H1 (cell line): ENCODE data around the gene PDP2. TPM values are rescaled to one million over a fixed set of nuclear protein-coding genes. Genes with fewer than 3 reads are reported as not detected.

Source experiments
- CTCF ChIA-PET: fragments of 300-600 bp; sonication (Branson Sonifier 250); formaldehyde crosslinking; loops from one replicate; lab custom pipeline; 2021; ENCODE audit not compliant: partially characterized antibody; lab: Charles Lee
- POLR2A ChIA-PET: fragments of 300-600 bp; sonication (Branson Sonifier 250); formaldehyde crosslinking; loops from one replicate; lab custom pipeline; 2021; ENCODE audit warnings: inconsistent platforms; ENCODE audit not compliant: partially characterized antibody; lab: Charles Lee
- DNase-seq, 2 experiments: peaks; one replicate each; pipeline versions ENCODE4 v3.0.0 to v3.0.0-alpha.2; 2010 to 2022; ENCODE audit warnings: low spot score in 2 of 2, low read depth in 1 of 2, mixed read lengths in 1 of 2
- FAIRE-seq: peaks from 2 replicates; lab custom pipeline; 2011; peaks lifted over from hg19 to GRCh38; lab: Jason Lieb, UNC
- H2AFZ ChIP-seq: 2 replicates; pipeline ENCODE4 v1.8.1; 2012; ENCODE audit warnings: low read length, inconsistent platforms
- H2AK5ac ChIP-seq: 2 replicates; pipeline ENCODE4 v1.6.1; 2013; ENCODE audit warnings: low read depth, low read length
- H2BK120ac ChIP-seq: replicated peaks from 2 replicates; pipeline ENCODE3; 2013; ENCODE audit warnings: low read depth, low read length, inconsistent platforms
- H2BK12ac ChIP-seq: 2 replicates; pipeline ENCODE4 v1.6.1; 2013; ENCODE audit warnings: low read depth, low read length
- H2BK15ac ChIP-seq: 2 replicates; pipeline ENCODE4 v1.6.1; 2013; ENCODE audit warnings: low read length
- H2BK20ac ChIP-seq: 2 replicates; pipeline ENCODE4 v1.6.1; 2013; ENCODE audit warnings: low read length
- H2BK5ac ChIP-seq: 2 replicates; pipeline ENCODE4 v1.6.1; 2013; ENCODE audit warnings: low read depth, low read length
- H3K14ac ChIP-seq: 2 replicates; pipeline ENCODE4 v1.6.1; 2013; ENCODE audit warnings: inconsistent platforms; ENCODE audit not compliant: insufficient read length
- H3K18ac ChIP-seq: 2 replicates; pipeline ENCODE4 v1.6.1; 2013; ENCODE audit warnings: low read length; ENCODE audit errors: extremely low read depth
- H3K23ac ChIP-seq: 2 replicates; pipeline ENCODE4 v1.6.1; 2013; ENCODE audit warnings: inconsistent platforms; ENCODE audit not compliant: insufficient read length
- H3K23me2 ChIP-seq: 2 replicates; pipeline ENCODE4 v1.6.1; 2013; ENCODE audit warnings: low read depth, low read length
- H3K27ac ChIP-seq: 2 replicates; pipeline ENCODE4 v1.6.1; 2011; ENCODE audit warnings: low read depth, low read length, inconsistent platforms
- H3K27me3 ChIP-seq, 4 experiments: replicated peaks in 1 of 4; 1 replicate in 1 of 4; 2 replicates in 3 of 4; pipeline versions ENCODE4 v1.6.1 to v1.8.1; 2011 to 2013; ENCODE audit warnings: low read length in 3 of 4, mild to moderate bottlenecking in 3 of 4, inconsistent platforms in 2 of 4, mixed read lengths in 2 of 4, moderate library complexity in 1 of 4; ENCODE audit not compliant: control insufficient read depth in 3 of 4, insufficient read depth in 3 of 4; ENCODE audit errors: extremely low read depth in 1 of 4
- H3K36me3 ChIP-seq, 4 experiments: 2 replicates each; pipeline versions ENCODE4 v1.6.1 to v1.8.1; 2011 to 2013; ENCODE audit warnings: mild to moderate bottlenecking in 4 of 4, low read length in 3 of 4, moderate library complexity in 2 of 4, control low read depth in 1 of 4, inconsistent platforms in 1 of 4; ENCODE audit not compliant: insufficient read depth in 4 of 4, control insufficient read depth in 2 of 4
- H3K4ac ChIP-seq: replicated peaks from 2 replicates; pipeline ENCODE3; 2013; ENCODE audit warnings: low read length, low read depth, mixed read lengths, inconsistent platforms; ENCODE audit not compliant: insufficient read length
- H3K4me1 ChIP-seq, 4 experiments: replicated peaks in 1 of 4; 1 replicate in 1 of 4; 2 replicates in 3 of 4; pipeline versions ENCODE4 v1.6.1 to v1.8.1; 2011 to 2013; ENCODE audit warnings: low read length in 3 of 4, inconsistent platforms in 2 of 4, mixed read lengths in 1 of 4; ENCODE audit not compliant: insufficient read depth in 4 of 4, control insufficient read depth in 3 of 4
- H3K4me2 ChIP-seq, 2 experiments: 2 replicates each; pipeline versions ENCODE4 v1.6.1 to v1.8.1; 2011 to 2013; ENCODE audit warnings: low read depth in 2 of 2, low read length in 2 of 2, control low read depth in 1 of 2, inconsistent platforms in 1 of 2, mild to moderate bottlenecking in 1 of 2; ENCODE audit not compliant: insufficient read depth in 1 of 2
- H3K4me3 ChIP-seq, 4 experiments: fragments of 200-600, 300-600 bp in 1 of 4; sonication (generic), shearing (Covaris generic), sonication (Bioruptor Twin) in 1 of 4; 2 replicates each; pipeline versions ENCODE4 v1.5.1 to v1.8.1; 2011 to 2016; ENCODE audit warnings: low read length in 4 of 4, low read depth in 3 of 4, control low read depth in 2 of 4, inconsistent platforms in 2 of 4, mild to moderate bottlenecking in 2 of 4, mixed read lengths in 1 of 4, moderate library complexity in 1 of 4; ENCODE audit not compliant: insufficient read depth in 2 of 4; ENCODE audit errors: extremely low read depth in 1 of 4
- H3K56ac ChIP-seq: replicated peaks from 2 replicates; pipeline ENCODE3; 2013; ENCODE audit warnings: low read depth, mild to moderate bottlenecking, mixed read lengths, low read length, inconsistent platforms; ENCODE audit not compliant: insufficient read length
- H3K79me1 ChIP-seq: 2 replicates; pipeline ENCODE4 v1.6.1; 2013; ENCODE audit warnings: low read depth, low read length, control low read depth
- H3K79me2 ChIP-seq, 2 experiments: 2 replicates each; pipeline versions ENCODE4 v1.6.1 to v1.8.1; 2012 to 2013; ENCODE audit warnings: low read length in 2 of 2, mild to moderate bottlenecking in 2 of 2, inconsistent platforms in 1 of 2; ENCODE audit not compliant: insufficient read depth in 2 of 2, control insufficient read depth in 1 of 2
- H3K9ac ChIP-seq, 4 experiments: replicated peaks in 1 of 4; 1 replicate in 1 of 4; 2 replicates in 3 of 4; pipeline versions ENCODE4 v1.6.1 to v1.8.1; 2011 to 2013; ENCODE audit warnings: low read depth in 3 of 4, low read length in 3 of 4, control low read depth in 2 of 4, mild to moderate bottlenecking in 2 of 4, moderate library complexity in 2 of 4, inconsistent platforms in 1 of 4; ENCODE audit errors: extremely low read depth in 1 of 4
- H3K9me3 ChIP-seq, 2 experiments: 2 replicates each; pipeline versions ENCODE4 v1.6.1 to v1.8.1; 2012 to 2013; ENCODE audit warnings: mild to moderate bottlenecking in 2 of 2, moderate library complexity in 2 of 2, control low read depth in 1 of 2, inconsistent platforms in 1 of 2, low read depth in 1 of 2, low read length in 1 of 2, mixed read lengths in 1 of 2; ENCODE audit not compliant: insufficient read depth in 2 of 2
- H4K20me1 ChIP-seq, 2 experiments: replicated peaks in 1 of 2; 2 replicates each; pipeline versions ENCODE3 to v1.8.1; 2011 to 2013; ENCODE audit warnings: inconsistent platforms in 2 of 2, low read length in 2 of 2, mild to moderate bottlenecking in 1 of 2; ENCODE audit not compliant: insufficient read depth in 2 of 2, control insufficient read depth in 1 of 2
- H4K5ac ChIP-seq: 2 replicates; pipeline ENCODE4 v1.6.1; 2013; ENCODE audit warnings: low read length, low read depth, mixed read lengths, inconsistent platforms; ENCODE audit not compliant: insufficient read length
- H4K8ac ChIP-seq: 2 replicates; pipeline ENCODE4 v1.8.0; 2013; ENCODE audit warnings: mild to moderate bottlenecking, moderate library complexity, low read length, inconsistent platforms; ENCODE audit not compliant: insufficient read depth; ENCODE audit errors: extremely low read depth
- H4K91ac ChIP-seq: replicated peaks from 2 replicates; pipeline ENCODE3; 2013; ENCODE audit warnings: low read length, mixed read lengths, inconsistent platforms; ENCODE audit not compliant: insufficient read length
- FOSL1 ChIP-seq: IDR thresholded peaks from 2 replicates; pipeline ENCODE4 v1.6.1; 2011; ENCODE audit warnings: mild to moderate bottlenecking, low read depth, low read length, moderate library complexity; ENCODE audit not compliant: insufficient read depth
- WGBS, 2 experiments: shearing (Covaris generic) in 1 of 2; methylation state at CpG; one replicate each; pipeline versions ENCODE4 v1.1.6 to v1.1.7; 2013 to 2015; ENCODE audit warnings: low lambda C conversion rate in 2 of 2, mixed read lengths in 2 of 2, inconsistent platforms in 1 of 2, low coverage in 1 of 2, missing lambda C conversion rate in 1 of 2; ENCODE audit not compliant: insufficient replicate concordance in 2 of 2, insufficient coverage in 1 of 2, insufficient read length in 1 of 2; ENCODE audit errors: extremely low coverage in 1 of 2, missing lambda C conversion rate in 1 of 2; 5-methylcytosine and 5-hydroxymethylcytosine counted together
- polyA plus RNA-seq, 7 experiments: library from polyadenylated mRNA; depleted of rRNA in 3 of 7; stranded (reverse) in 5 of 7; unstranded in 2 of 7; fragments of >200 nt in 5 of 7; fragments of 200-250 nt in 2 of 7; gene quantifications; 1 replicate in 5 of 7; 2 replicates in 1 of 7; 4 replicates in 1 of 7; pipeline versions ENCODE4 v1.2.1 to v1.2.3, GENCODE V29; 2011 to 2013; ENCODE audit warnings: missing spikeins in 2 of 7, mixed read lengths in 2 of 7
- total RNA-seq: library from RNA; stranded (reverse); fragmentation: NEBNext Ultra II Directional; extraction: Animal tissue kit (Norgen Biotek cat#: 25700); gene quantifications from 2 replicates; pipeline ENCODE4 v1.2.1, GENCODE V29; 2021

The PDP2 gene
- total and polyA plus RNA-seq, 2 of the 8 experiments (the other 6 are each of a cell fraction or from before 2014, with no cell fraction given): 11.7 to 36.5 TPM

DNA sequence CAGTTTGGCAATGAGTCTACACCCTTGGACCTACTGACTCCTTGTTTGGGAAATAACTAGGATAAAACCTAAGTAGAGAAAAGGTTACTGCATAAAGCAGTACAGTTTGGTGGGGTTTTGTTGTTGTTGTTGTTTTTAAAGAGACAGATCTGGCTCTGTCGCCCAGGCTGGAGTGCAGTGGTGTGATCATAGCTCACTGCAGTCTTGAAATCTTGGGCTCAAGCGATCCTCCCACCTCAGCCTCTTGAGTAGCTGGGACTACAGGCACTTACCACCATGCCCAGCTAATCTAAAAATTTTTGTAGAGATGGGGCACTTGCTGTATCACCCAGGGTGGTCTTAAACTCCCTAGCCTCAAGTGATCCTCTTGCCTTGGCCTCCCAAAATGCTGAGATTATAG, 1.2 kb downstream of the PDP2 start:
- Histone ChIP-seq H4K20me1 (peaks cover 3 to 14% of the 10 kb centered on the region in 2 experiments), H2BK5ac (no peak overlapping the region), H3K14ac (no peak overlapping the region), H3K56ac (no peak overlapping the region), H3K9ac (no peak overlapping the region; a peak in 1 of 7 replicates), H3K79me1 (peaks cover 12% of the 10 kb centered on the region), H3K27ac (no peak overlapping the region), H2BK12ac (no peak overlapping the region), H4K8ac (no peak overlapping the region), H3K4me2 (peak overlapping the region; percentile 68 to 89), H3K18ac (no peak overlapping the region), H3K4me1 (peaks cover 0 to 10% (median 3%) of the 10 kb centered on the region in 4 experiments; a peak in 3 of 7 replicates), H4K91ac (no peak overlapping the region), H3K4ac (no peak overlapping the region), H3K4me3 (peak overlapping the region; percentile 71 to 84 (median 80)), H2BK15ac (no peak overlapping the region), H2BK20ac (no peak overlapping the region), H3K23ac (no peak overlapping the region), H3K79me2 (peaks cover 0 to 30% of the 10 kb centered on the region in 2 experiments; a peak in 3 of 4 replicates), H2BK120ac (no peak overlapping the region), H3K27me3 (peaks cover 0 to 3% (median 0%) of the 10 kb centered on the region in 4 experiments; a peak in 1 of 7 replicates), H3K23me2 (peaks cover 8% of the 10 kb centered on the region; the same call in 1 of the 2 replicates), H2AFZ (no peak overlapping the region), H3K9me3 (no peaks in the 10 kb centered on the region), H4K5ac (peak overlapping the region; percentile 13), H2AK5ac (no peak overlapping the region), H3K36me3 (peaks cover 10 to 26% (median 17%) of the 10 kb centered on the region in 4 experiments)
- ChIA-PET POLR2A (interaction anchor here (0.7 to 3.0 kb wide), 8 partner anchors 9 to 130 kb away, joined by 3 to 12 read pairs (median 7); partner anchors contain the start of genes DYNC1LI2 and RRAD), CTCF (interaction anchor here (0.8 to 42.0 kb wide), 8 partner anchors 9 to 47 kb away, joined by 3 to 1009 read pairs (median 7); partner anchors contain the start of genes CDH16 and RRAD)
- FAIRE-seq (no peak), DNase-seq (no peak)
- WGBS, 2 experiments: 69% methylated on average over 2 of the region's 2 CpGs; no CpG with 5 or more reads in 1 of the 2 experiments
- TF ChIP-seq FOSL1: no peak
